ENCODE measurements around the gene PPP1R27.

- TF ChIP-seq POLR2A (IDR thresholded peaks at IDR 0.05; ENCODE audit: low read length) = no peak
- TF ChIP-seq GATA1 (IDR thresholded peaks at IDR 0.05; ENCODE audit: low read depth, low read length) = no peak
These were observed 17.4 kb upstream of the PPP1R27 start for GRCh38 chr17:81852237-81852636.
